GM18498 (cell line): ENCODE data around the gene SYNPO.

Source experiments
- ATAC-seq: cut with Tn5 transposase; IDR thresholded peaks from one replicate; pipeline ENCODE4 v1.9.1; 2021; ENCODE audit warnings: mild to moderate bottlenecking, moderate library complexity; ENCODE audit not compliant: unreplicated experiment

SYNPO gene

GRCh38 chr5:150639751-150640150 lies 709 bp upstream of the SYNPO start:
- no peak for ATAC-seq

GRCh38 chr5:150641006-150641570 lies 628 bp downstream of the SYNPO start:
- no peak for ATAC-seq

GRCh38 chr5:150641824-150642566 lies 1.5 kb downstream of the SYNPO start:
- ATAC-seq: no peak

GRCh38 chr5:150642567-150642927 lies 2.1 kb downstream of the SYNPO start:
- no peak for ATAC-seq

- no peak for ATAC-seq
Observed at GRCh38 chr5:150642991-150643710, 2.7 kb downstream of the SYNPO start.

- ATAC-seq: no peak
Observed at GRCh38 chr5:150644058-150644457, 3.6 kb downstream of the SYNPO start.

GRCh38 chr5:150644514-150644913 lies 4.1 kb downstream of the SYNPO start:
- no peak for ATAC-seq

GRCh38 chr5:150645070-150645700 lies 4.7 kb downstream of the SYNPO start:
- ATAC-seq: no peak

- no peak for ATAC-seq
Observed at GRCh38 chr5:150647275-150648251, 7.1 kb downstream of the SYNPO start.

GRCh38 chr5:150648294-150649107 lies 8.0 kb downstream of the SYNPO start:
- ATAC-seq: no peak

GRCh38 chr5:150649108-150650020 lies 8.9 kb downstream of the SYNPO start:
- no peak for ATAC-seq

- no peak for ATAC-seq
Observed at GRCh38 chr5:150650021-150651006, 9.9 kb downstream of the SYNPO start.

GRCh38 chr5:150651382-150651781 lies 10.9 kb downstream of the SYNPO start:
- ATAC-seq: no peak

GRCh38 chr5:150651924-150652671 lies 11.6 kb downstream of the SYNPO start:
- no peak for ATAC-seq

- ATAC-seq: no peak
Observed at GRCh38 chr5:150653145-150653761, 12.8 kb downstream of the SYNPO start.
